Stimulated activated CD8-positive, alpha-beta memory T cell treated with anti-CD3 and anti-CD28 coated beads, Interleukin-15, amount 100 ng/mL, for 4 hours (primary cell): ENCODE results near the gene HVCN1.
"Not testable (repeated sequence)": the region's sequence is repeated elsewhere in the genome, so short reads cannot be mapped to it uniquely, and the experiment has no call there.

Source experiments
- DNase-seq, 2 donors: peaks; one replicate each; pipeline ENCODE4 v3.0.0-alpha.2; 2020; ENCODE audit warnings: low read depth in 2 of 2

The HVCN1 gene

GRCh38 chr12:110688446-110689280 lies at the start of gene HVCN1:
HVCN1 (minus strand) TSS chr12:110689115; CDS start chr12:110683245, 5,870 bp downstream.
- DNase-seq: no peak

GRCh38 chr12:110737532-110737931 lies 48.6 kb upstream of the HVCN1 start:
- DNase-seq: no peak

GRCh38 chr12:110737016-110737415 lies 48.1 kb upstream of the HVCN1 start:
- DNase-seq: not testable (repeated sequence)

GRCh38 chr12:110733900-110734299 lies 45.0 kb upstream of the HVCN1 start:
- DNase-seq: no peak

GRCh38 chr12:110733089-110733715 lies 44.3 kb upstream of the HVCN1 start:
- no peak for DNase-seq

DNA sequence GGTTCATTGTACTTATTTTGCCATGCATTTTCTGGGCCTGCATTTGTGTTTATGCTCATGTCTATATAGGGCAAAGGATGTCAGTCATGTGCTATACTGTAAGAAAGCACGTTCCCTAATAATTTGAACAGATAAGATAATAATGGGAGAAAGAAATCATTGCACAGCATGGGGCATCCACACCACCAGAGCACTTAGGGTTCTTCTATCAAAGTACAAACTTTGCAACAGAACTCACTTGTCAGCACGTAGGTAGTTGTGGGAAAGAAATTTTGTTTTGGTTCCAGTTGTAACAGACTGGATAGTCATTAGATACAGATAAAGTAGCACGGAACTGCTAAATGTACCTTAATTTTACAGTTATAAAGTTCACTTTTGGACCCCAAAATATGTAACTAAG lies 43.7 kb upstream of the HVCN1 start:
- DNase-seq: no peak

DNA sequence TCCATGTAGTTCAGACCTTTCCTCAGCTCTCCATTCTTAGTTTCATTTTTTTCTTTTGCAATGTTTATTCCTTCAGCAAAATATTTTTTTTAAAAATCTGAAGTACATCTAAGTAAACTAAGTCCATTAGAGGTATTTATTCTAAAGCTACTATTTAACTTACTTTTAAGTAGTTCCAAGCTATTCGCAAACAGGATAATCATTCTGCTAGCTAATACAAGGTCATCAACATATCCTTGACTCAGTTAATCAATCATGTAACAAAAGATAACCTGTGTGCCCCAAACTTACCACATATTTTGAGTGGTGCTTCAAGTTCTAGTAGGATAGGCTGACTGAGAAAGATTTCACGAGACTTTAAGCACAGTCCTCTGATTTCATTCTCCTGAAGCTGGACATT lies 42.6 kb upstream of the HVCN1 start:
- DNase-seq: no peak

DNA sequence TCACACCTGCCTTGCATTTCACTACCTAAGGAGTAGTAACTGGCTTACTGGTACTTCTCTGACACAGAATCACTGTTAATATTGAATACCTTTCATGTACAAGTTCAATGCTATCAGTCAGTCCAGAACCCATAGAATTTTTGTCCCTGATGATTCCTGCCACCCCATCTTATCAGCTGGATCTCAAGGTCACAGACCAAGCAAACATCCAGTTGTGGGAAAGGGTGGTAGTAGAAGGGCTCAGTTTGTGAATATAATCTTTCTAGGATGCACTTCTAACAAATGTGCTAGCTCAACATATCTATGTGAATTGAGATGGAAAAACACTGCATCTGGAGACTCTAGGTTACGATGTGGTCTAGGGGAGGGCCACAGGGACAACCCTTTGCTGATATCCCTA lies 39.7 kb upstream of the HVCN1 start:
- no peak for DNase-seq

DNA sequence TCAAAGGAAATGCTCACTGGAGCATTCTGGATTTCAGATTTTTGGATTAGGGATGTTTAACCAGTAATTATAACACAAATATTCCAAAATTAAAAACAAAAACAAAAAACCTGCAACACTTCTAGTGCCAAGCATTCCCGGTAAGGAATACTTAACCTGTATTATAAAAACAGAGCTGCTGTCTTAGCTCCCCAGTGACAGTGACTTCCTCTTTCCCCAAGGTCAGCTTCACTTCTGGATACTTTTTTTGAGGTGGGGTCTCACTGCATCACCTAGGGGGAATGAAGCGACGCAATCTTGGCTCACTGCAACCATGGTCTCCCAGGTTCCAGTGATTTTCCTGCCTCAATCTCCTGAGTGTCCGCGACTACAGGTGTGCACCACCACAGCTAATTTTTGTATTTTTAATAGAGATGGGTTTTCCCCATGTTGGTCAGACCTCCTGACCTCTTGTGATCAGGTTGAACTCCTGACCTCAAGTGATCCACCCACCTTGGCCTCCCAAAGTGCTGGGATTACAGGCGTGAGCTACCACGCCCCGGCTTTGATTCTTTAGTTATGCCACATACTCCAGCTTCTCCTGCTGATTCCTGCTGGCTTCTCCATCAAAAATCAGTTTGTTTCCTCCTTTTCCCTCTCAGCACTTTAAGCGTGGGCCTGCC lies 37.9 kb upstream of the HVCN1 start:
- no peak for DNase-seq

GRCh38 chr12:110726028-110726427 lies 37.1 kb upstream of the HVCN1 start:
- no peak for DNase-seq

GRCh38 chr12:110725267-110725666 lies 36.4 kb upstream of the HVCN1 start:
- no peak for DNase-seq

DNA sequence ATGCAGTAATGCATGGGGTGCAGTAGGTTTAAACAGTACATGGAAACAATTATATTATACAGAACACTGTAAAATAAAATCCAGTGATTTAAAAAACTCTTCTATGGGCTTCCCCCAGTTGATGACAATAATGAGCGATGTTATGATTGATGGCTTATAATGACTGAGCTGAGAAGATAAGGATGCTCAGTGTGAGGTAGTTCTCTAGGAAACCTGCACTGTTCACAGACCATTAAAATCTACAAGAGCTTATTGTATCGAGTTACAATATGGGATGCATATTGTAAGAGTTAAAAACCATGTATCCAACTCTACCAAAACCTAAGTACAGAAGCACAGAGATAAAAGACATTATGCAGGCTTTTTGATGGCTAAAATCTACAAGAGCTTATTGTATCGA lies 34.0 kb upstream of the HVCN1 start:
- not testable (repeated sequence) for DNase-seq

DNA sequence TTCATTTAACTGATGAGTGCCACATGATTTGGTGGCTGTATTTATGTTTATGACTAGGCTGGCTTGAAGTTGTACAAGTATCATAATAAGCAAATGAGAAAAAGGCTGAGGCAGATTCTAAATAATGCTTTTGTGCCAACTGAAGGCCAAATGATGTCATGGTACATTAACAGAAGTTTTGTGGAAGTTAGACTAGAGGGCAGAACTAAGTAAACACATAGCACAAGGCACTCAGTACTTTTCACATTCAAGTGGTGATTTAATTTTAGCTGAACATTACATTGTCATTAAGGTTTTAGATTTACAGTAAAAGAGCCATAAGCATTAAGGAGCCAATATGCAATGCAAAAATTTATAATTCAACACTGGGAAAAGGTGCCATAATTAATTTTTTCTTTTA lies 32.7 kb upstream of the HVCN1 start:
- no peak for DNase-seq

GRCh38 chr12:110720516-110720915 lies 31.6 kb upstream of the HVCN1 start:
- no peak for DNase-seq

DNA sequence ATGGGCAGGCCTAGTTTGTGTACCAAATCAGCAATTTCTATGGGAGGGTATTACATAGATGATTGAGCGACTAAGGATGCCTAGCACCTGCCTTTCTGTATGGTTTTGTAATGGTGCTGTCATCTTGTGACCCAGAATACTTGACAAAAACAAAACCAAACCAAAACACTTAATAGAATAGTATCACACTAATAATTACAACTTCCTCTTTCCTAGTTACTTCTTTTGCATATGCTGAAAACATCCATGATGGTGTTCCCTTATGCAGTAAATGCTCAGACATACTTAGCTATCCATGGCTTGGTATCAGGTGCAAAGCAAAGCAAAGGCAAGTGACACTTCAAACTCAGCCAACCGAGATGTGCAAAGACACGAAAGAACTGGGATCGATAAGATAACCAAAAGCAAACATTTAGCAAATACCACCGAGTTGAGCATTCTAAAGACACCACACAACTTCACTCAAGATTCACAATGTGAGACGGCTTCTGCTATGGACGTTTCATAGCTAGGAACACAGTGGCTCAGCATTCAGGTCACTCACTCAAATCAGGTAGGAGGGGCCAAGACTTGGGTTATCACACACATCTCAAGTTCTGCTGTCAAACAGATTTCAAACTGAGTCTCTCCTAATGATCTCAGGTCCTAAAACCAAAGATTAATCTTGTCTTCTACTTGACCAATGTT lies 29.4 kb upstream of the HVCN1 start:
- no peak for DNase-seq

GRCh38 chr12:110717037-110717436 lies 28.1 kb upstream of the HVCN1 start:
- no peak for DNase-seq

- DNase-seq: no peak
Measured at GRCh38 chr12:110708917-110709316, 20.0 kb upstream of the HVCN1 start.

- DNase-seq: no peak
Measured at GRCh38 chr12:110705309-110705708, 16.4 kb upstream of the HVCN1 start.

DNA sequence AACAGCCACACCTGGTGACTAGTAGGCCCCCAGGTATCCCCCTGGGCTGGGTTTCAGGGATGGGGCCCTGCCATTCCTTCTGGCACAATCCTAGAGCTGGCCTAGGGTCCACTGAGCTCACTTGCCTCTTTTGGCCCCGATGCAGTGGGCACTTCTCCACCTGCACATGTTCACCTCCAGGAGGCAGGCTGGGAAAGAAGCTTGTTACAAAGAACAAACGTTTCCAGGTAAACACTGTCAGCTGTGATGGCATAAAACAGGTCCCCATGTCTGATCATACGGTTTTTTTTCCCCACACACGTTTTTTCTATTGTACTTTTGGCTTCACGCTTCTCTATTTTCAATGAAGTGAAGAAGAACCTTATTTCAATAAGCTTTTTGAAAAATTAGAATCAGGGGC lies 15.8 kb upstream of the HVCN1 start:
- DNase-seq: no peak

GRCh38 chr12:110704231-110704630 lies 15.3 kb upstream of the HVCN1 start:
- DNase-seq: no peak

DNA sequence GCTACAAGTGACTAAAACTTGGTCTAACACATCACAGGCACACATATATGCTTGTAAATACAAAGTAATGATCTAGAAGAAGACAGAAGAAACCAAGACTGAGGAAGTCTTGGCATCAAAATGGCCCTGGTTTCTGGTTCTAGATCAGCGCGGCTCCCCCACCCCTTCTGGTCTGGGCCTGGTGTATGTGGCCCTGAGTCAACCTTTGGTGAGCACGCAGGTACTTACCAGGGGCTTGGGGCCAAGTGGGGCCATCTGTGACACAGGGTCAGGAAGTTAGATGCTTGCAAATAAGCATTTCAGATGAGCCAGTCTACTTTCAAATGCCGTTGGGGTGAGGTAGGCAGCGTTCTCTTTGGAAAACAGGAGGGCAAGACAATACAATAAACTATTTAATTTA lies 13.2 kb upstream of the HVCN1 start:
- DNase-seq: no peak
